GM12892 (cell line): ENCODE data around the gene ARHGAP23.

Source experiments
- POLR2A ChIP-seq: IDR thresholded peaks from 2 replicates; pipeline ENCODE4 v1.6.1; 2011; ENCODE audit warnings: low read depth, low read length, control low read depth
- TAF1 ChIP-seq: IDR thresholded peaks from 2 replicates; pipeline ENCODE4 v1.6.1; 2011; ENCODE audit warnings: low read depth, mild to moderate bottlenecking, control low read depth, low read length, borderline replicate concordance

DNA sequence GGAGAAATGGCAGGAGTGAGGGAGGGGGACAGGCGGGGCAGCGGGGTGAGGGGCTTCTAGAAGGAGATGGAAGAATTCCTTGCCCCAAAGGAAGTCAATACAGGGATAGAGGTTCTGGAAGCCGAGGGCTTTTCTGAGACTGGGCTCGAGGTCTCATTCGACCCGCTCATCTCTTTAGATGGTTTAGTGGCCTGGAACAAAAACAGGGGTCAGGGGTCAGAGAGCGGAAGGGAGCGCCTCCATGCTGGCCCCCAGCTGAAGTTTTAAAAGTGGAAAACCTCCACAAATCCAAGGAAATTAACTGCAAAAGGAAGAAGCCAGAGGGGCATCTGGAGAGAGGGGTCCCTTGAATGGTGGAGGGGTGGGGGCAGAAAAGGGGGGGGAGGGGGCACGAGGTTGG lies 105.0 kb downstream of the ARHGAP23 start:
- TF ChIP-seq POLR2A (no peak), TAF1 (no peak)
